Urinary bladder (tissue), 4 donors: ENCODE results near the gene COL8A2. TPM values are rescaled to one million over a fixed set of nuclear protein-coding genes. Genes with fewer than 3 reads are reported as not detected.

ENCODE experiments used
- DNase-seq: peaks from one replicate; pipeline ENCODE4 v3.0.0-alpha.2; 2015; ENCODE audit errors: extremely low spot score
- H3K27ac ChIP-seq: one replicate; pipeline ENCODE4 v1.5.1; 2013; ENCODE audit warnings: low read depth, mild to moderate bottlenecking, moderate library complexity
- H3K36me3 ChIP-seq: one replicate; pipeline ENCODE4 v1.6.1; 2013; ENCODE audit warnings: mild to moderate bottlenecking, moderate library complexity; ENCODE audit not compliant: insufficient read depth
- H3K4me1 ChIP-seq: one replicate; pipeline ENCODE4 v1.6.1; 2013; ENCODE audit warnings: mild to moderate bottlenecking, moderate library complexity; ENCODE audit not compliant: insufficient read depth
- H3K4me3 ChIP-seq: one replicate; pipeline ENCODE4 v1.5.1; 2013; ENCODE audit warnings: low read depth, low read length
- WGBS: extraction: QIAGEN DNeasy Blood & Tissue Kit; methylation state at CpG from one replicate; pipeline ENCODE4 v1.1.7; 2013; 5-methylcytosine and 5-hydroxymethylcytosine counted together
- polyA plus RNA-seq: library from polyadenylated mRNA; stranded (reverse); fragments of 200-250 nt; gene quantifications from one replicate; pipeline ENCODE4 v1.2.3, GENCODE V29; 2013
- total RNA-seq: library from RNA; depleted of rRNA; stranded (reverse); fragments of >200 nt; gene quantifications from one replicate; pipeline ENCODE4 v1.2.3, GENCODE V29; 2014
- donor health status: healthy with polysubstance abuse.
- donor health status: healthy.

COL8A2 gene
- total and polyA plus RNA-seq, 2 donors, result 11.7 to 21.9 TPM

- no peak overlapping the region for H3K27ac ChIP-seq
- no peaks in the 10 kb centered on the region for H3K4me1 ChIP-seq
Measured at GRCh38 chr1:36122062-36123030, 2.7 kb downstream of the COL8A2 start.

GRCh38 chr1:36119456-36119855, 5.6 kb downstream of the COL8A2 start:
- H3K4me3 ChIP-seq, result no peak overlapping the region
- 36% methylated on average over 9 of the region's 9 CpGs for WGBS
- H3K27ac ChIP-seq, result no peak overlapping the region
- no peaks in the 10 kb centered on the region for H3K36me3 ChIP-seq
- no peaks in the 10 kb centered on the region for H3K4me1 ChIP-seq
- no peak for DNase-seq

More at GRCh38 chr1:36122062-36123030, 2.7 kb downstream of the COL8A2 start:
- DNase-seq, result no peak
- 90% methylated on average over 12 of the region's 12 CpGs for WGBS
- Histone ChIP-seq H3K36me3 (no peaks in the 10 kb centered on the region), H3K4me3 (no peak overlapping the region)

- Histone ChIP-seq H3K36me3 (no peaks in the 10 kb centered on the region), H3K4me1 (no peaks in the 10 kb centered on the region), H3K4me3 (no peak overlapping the region), H3K27ac (no peak overlapping the region)
- 48% methylated on average over 10 of the region's 10 CpGs for WGBS
- no peak for DNase-seq
Measured at GRCh38 chr1:36118447-36119204, 6.4 kb downstream of the COL8A2 start.

GRCh38 chr1:36116901-36117300, 8.1 kb downstream of the COL8A2 start:
- WGBS, result 67% methylated on average over 5 of the region's 5 CpGs
- DNase-seq, result no peak
- Histone ChIP-seq H3K4me1 (no peaks in the 10 kb centered on the region), H3K27ac (no peak overlapping the region), H3K36me3 (no peaks in the 10 kb centered on the region), H3K4me3 (no peak overlapping the region)

GRCh38 chr1:36115931-36116330, 9.1 kb downstream of the COL8A2 start:
- WGBS, result 55% methylated on average over 5 of the region's 5 CpGs
- DNase-seq, result no peak
- H3K27ac ChIP-seq, result no peak overlapping the region
- no peaks in the 10 kb centered on the region for H3K36me3 ChIP-seq
- H3K4me3 ChIP-seq, result no peak overlapping the region
- H3K4me1 ChIP-seq, result no peaks in the 10 kb centered on the region

GRCh38 chr1:36115200-36115669, 9.8 kb downstream of the COL8A2 start:
- no peaks in the 10 kb centered on the region for H3K4me1 ChIP-seq
- H3K4me3 ChIP-seq, result no peak overlapping the region
- H3K27ac ChIP-seq, result peak overlapping the region; percentile 3
- no peaks in the 10 kb centered on the region for H3K36me3 ChIP-seq
- DNase-seq, result no peak
- 28% methylated on average over 18 of the region's 18 CpGs for WGBS

- no peak for DNase-seq
- H3K4me1 ChIP-seq, result no peaks in the 10 kb centered on the region
- H3K27ac ChIP-seq, result no peak overlapping the region
- WGBS, result 75% methylated on average over 5 of the region's 5 CpGs
- H3K36me3 ChIP-seq, result no peaks in the 10 kb centered on the region
- no peak overlapping the region for H3K4me3 ChIP-seq
Measured at GRCh38 chr1:36114371-36114770, 10.7 kb downstream of the COL8A2 start.

GRCh38 chr1:36112823-36113222, 12.2 kb downstream of the COL8A2 start:
- H3K4me1 ChIP-seq, result no peaks in the 10 kb centered on the region
- 90% methylated on average over 9 of the region's 9 CpGs for WGBS
- no peaks in the 10 kb centered on the region for H3K36me3 ChIP-seq

GRCh38 chr1:36111151-36111550, 13.9 kb downstream of the COL8A2 start:
- 61% methylated on average over 4 of the region's 4 CpGs for WGBS
- H3K4me1 ChIP-seq, result no peaks in the 10 kb centered on the region
- H3K4me3 ChIP-seq, result no peak overlapping the region
- no peak overlapping the region for H3K27ac ChIP-seq
- DNase-seq, result no peak
- H3K36me3 ChIP-seq, result no peaks in the 10 kb centered on the region

More at GRCh38 chr1:36112823-36113222, 12.2 kb downstream of the COL8A2 start:
- no peak for DNase-seq
- H3K27ac ChIP-seq, result no peak overlapping the region
- no peak overlapping the region for H3K4me3 ChIP-seq

GRCh38 chr1:36109041-36109679, 15.9 kb downstream of the COL8A2 start:
- WGBS, result 67% methylated on average over 11 of the region's 11 CpGs
- H3K36me3 ChIP-seq, result no peaks in the 10 kb centered on the region
- H3K27ac ChIP-seq, result no peak overlapping the region
- H3K4me1 ChIP-seq, result no peaks in the 10 kb centered on the region
- no peak overlapping the region for H3K4me3 ChIP-seq
- DNase-seq, result no peak

GRCh38 chr1:36108314-36108713, 16.7 kb downstream of the COL8A2 start:
- DNase-seq, result no peak
- no peak overlapping the region for H3K27ac ChIP-seq
- H3K4me1 ChIP-seq, result no peaks in the 10 kb centered on the region
- H3K4me3 ChIP-seq, result no peak overlapping the region
- H3K36me3 ChIP-seq, result no peaks in the 10 kb centered on the region
- WGBS, result 58% methylated on average over 14 of the region's 14 CpGs

- Histone ChIP-seq H3K4me1 (no peaks in the 10 kb centered on the region), H3K27ac (no peak overlapping the region), H3K4me3 (no peak overlapping the region), H3K36me3 (no peaks in the 10 kb centered on the region)
- WGBS, result 83% methylated on average over 9 of the region's 9 CpGs
- DNase-seq, result no peak
Measured at GRCh38 chr1:36107394-36107793, 17.6 kb downstream of the COL8A2 start.

- WGBS, result 36% methylated on average over 5 of the region's 5 CpGs
- Histone ChIP-seq H3K27ac (no peak overlapping the region), H3K36me3 (no peaks in the 10 kb centered on the region), H3K4me1 (no peaks in the 10 kb centered on the region), H3K4me3 (no peak overlapping the region)
- no peak for DNase-seq
Measured at GRCh38 chr1:36106269-36106668, 18.8 kb downstream of the COL8A2 start.
